Activated effector memory CD4-positive, alpha-beta T cell treated with Interleukin-2 at 50 U/mL for 16 hours (primary cell): ENCODE data around the gene SYNGR4.
"Not testable (repeated sequence)": the region's sequence is repeated elsewhere in the genome, so short reads cannot be mapped to it uniquely, and the experiment has no call there.

Experiments
- DNase-seq: peaks from one replicate; pipeline ENCODE4 v3.0.0-alpha.2; 2020

Gene SYNGR4, protein sequence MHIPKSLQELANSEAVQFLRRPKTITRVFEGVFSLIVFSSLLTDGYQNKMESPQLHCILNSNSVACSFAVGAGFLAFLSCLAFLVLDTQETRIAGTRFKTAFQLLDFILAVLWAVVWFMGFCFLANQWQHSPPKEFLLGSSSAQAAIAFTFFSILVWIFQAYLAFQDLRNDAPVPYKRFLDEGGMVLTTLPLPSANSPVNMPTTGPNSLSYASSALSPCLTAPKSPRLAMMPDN

DNA sequence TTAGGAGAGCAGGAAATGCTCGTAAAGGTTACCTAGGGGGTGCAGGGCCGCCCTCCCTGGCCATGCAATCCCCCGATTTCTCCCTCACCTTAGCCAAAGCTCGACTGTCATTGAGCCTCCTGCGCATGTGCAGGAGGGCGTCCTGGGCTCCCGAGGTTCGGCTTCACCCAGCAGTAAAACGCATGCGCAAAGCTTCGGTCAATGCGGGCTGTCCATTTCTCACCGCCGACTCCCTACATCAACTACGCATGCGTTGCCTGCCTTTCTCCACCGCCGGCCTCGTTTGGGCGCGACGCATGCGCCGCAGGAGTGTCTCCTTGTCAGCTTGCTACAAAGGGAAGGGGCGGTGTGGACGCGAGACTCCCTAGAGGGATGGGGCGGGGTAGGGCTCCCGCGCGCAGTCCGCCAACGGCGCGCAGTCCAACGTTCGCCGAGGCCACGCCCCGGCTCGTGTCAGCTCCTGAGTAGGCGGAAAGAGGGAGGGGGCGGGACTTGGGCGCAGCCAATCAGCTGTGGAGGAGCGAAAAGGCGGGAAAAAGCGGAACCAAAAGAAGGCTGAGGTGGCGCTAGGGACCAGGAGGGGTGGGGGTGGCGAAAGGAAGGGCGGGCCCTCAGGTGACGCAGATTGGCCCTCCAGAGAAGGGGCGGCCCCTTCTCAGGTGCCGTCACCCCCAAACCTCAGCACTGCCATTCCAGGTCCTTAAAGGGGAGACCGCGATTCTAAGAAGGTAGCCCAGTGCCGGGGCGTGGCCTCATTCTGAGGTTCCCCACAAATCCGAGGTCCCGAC, at the start of gene SYNGR4, which contains the start of gene TMEM143:
TSS of gene SYNGR4 (plus strand) at position 558 of the 788 bp plus-strand sequence. CDS start 1,476 bp downstream, outside the sequence.
TSS of gene TMEM143 (minus strand) at position 131 of the 788 bp plus-strand sequence. CDS start at position 111, 20 bp downstream.
- peak; percentile 98 for DNase-seq

- DNase-seq, result no peak
Observed at GRCh38 chr19:48315712-48316111, 48.5 kb upstream of the SYNGR4 start.

GRCh38 chr19:48317708-48317960, 46.5 kb upstream of the SYNGR4 start:
- not testable (repeated sequence) for DNase-seq

DNA sequence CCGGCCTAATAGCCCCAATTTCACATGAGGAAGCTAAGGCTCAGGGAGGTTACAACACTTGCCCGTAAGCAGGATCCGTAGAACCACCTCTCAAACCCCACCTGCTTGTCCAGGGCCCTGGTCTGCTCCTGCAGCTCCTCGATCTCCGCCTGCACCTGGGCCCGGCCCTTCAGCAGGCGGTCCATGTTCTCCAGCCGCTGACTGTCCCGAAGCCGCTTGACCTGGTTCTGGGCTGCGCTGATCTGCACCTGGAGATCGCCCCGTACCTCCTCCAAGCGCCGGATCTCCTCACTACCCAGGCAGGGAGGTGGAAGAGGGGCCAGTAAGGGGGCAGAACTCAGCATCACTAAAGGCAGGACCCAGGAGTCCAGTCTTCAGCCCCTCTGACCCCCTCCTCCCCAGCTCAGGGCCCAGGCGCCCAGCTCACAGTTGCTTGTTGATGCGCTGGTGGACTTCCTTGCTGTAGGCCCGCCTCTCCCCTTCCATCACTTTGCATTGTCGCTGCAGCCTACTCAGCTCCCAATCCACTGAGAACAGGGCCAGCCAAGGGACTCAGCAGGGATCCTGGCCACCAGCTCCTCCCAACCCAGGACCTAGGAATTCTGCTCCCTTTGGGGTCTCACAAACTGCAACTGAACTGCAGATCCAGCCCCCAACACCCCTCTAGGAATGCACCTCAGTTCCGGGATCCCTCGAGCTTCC, 45.7 kb upstream of the SYNGR4 start:
- no peak for DNase-seq

DNA sequence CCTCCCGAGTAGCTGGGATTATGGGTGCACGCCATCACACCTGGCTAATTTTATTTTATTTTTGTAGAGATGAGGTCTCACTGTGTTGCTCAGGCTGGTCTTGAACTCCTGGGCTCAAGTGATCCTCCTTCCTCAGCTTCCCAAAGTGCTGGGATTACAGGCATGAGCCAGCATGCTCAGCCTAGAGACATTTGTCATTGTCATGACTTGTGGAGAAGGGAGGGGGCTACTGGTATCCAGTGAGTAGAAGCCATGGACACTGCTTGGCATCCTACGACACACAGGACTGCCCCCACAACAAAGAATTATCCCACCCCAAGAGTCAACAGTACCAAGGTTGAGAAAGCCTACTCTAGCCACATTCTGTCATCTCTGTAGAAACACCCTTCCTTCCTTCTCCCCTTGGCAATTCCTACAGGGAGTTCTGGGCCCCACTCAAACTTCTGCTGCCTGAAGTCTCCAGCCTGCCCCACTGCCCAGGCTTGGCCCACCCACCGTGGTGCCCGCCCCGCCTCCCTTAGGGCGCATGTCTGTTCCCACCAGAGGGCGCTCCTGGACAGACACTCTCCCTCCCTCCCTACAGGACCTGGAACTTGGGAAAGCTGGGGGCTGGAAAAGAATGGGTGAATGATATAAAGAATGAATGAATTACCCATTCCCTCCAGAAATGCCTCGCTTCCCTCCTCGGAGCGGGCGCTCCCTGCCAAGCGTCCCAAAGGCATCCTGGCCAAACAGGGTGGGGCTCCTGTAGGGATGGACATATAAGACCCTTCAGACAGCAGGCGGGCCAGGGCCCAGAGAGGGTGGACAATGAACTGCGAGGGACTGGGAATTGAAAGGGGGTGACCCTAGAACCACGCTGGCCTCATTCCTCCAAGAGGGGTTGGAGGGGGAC, 44.3 kb upstream of the SYNGR4 start:
- peak; percentile 69 for DNase-seq

- peak; percentile 94 for DNase-seq
Observed at GRCh38 chr19:48321372-48321621, 42.9 kb upstream of the SYNGR4 start.

DNA sequence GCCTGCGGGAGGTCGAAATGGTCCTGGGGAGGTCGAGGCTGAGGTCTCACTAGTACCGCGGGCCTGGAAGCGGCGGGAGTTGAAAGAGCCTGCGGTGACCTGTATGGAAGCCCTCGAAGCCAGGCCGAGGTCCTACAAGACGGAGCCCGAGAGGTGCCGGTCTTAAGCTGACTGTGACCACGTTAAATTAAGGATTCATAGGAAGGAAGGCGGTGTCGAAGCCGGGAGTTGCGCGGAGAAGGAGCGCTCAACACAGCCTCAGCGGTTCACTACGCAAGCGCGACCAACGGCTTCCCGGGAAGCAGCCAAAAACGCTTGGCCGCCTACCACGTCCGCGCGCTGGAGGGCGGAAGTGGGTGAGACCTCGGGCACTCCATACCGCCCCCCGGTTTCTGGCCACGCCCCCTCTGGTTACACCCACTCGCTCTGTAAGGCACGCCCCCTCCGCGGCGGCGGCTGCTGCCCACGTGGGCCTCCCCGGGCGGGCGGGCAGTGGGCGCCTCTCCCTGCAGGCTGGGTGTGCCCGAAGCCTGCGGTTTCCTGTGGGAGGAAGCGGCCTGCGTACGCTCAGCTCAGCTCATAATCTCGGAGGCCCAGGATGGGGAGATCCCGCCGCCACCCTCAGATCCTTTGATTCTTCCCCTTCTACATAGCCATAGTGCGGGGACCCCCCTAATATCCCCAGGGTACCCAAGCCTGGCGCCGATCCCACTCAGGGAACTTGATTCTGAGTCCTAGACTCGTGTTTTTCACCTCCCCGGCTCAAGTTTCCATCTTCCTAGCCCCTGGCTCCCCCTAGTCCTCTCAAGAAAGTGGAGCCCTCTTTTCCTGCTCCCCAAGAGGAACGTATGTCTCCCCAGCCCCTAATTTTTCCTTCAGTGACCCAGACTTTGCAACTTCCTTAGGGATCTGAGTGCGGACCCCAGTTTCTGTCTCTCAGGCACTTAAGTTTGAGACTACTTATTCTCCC, 42.3 kb upstream of the SYNGR4 start:
- peak; percentile 99 for DNase-seq

- DNase-seq, result peak; percentile 86
Observed at GRCh38 chr19:48325265-48325910, 38.8 kb upstream of the SYNGR4 start, which contains the start of gene EMP3. Gene EMP3, plus strand, starts transcription at chr19:48325552. Its CDS starts 1,293 bp downstream, at chr19:48326845.

DNA sequence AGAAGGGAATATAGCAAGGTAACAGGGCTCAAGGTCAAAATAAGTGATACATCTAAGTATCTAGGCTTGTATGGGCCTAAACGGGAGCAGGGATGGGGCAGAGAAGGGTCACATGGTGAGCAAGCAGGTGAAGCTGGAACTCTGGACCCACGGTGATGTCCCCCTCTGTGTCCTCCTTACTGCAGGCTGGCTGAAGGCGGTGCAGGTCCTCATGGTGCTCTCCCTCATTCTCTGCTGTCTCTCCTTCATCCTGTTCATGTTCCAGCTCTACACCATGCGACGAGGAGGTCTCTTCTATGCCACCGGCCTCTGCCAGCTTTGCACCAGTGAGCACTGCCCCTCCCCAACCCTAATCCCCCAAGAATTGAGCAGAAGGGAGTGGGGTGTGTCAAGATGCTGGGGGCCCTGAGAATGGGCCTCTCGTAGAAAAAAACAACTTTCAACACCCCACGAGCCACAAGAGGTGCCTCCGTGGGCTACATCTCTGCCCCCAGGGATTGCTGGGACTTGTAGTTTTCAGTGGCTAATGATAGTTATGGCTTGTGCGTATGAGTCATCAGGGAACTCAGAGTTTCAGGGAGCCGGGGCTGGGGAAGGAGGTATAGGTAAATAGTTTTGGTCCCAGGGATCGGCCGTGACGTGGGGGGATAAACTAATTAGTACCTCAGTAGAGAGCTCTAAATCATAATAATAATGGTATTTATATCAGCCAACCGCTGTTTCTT, 34.8 kb upstream of the SYNGR4 start:
- DNase-seq, result peak; percentile 29

GRCh38 chr19:48330012-48330681, 34.0 kb upstream of the SYNGR4 start:
- peak; percentile 78 for DNase-seq

- DNase-seq, result no peak
Observed at GRCh38 chr19:48332351-48332661, 31.9 kb upstream of the SYNGR4 start.

DNA sequence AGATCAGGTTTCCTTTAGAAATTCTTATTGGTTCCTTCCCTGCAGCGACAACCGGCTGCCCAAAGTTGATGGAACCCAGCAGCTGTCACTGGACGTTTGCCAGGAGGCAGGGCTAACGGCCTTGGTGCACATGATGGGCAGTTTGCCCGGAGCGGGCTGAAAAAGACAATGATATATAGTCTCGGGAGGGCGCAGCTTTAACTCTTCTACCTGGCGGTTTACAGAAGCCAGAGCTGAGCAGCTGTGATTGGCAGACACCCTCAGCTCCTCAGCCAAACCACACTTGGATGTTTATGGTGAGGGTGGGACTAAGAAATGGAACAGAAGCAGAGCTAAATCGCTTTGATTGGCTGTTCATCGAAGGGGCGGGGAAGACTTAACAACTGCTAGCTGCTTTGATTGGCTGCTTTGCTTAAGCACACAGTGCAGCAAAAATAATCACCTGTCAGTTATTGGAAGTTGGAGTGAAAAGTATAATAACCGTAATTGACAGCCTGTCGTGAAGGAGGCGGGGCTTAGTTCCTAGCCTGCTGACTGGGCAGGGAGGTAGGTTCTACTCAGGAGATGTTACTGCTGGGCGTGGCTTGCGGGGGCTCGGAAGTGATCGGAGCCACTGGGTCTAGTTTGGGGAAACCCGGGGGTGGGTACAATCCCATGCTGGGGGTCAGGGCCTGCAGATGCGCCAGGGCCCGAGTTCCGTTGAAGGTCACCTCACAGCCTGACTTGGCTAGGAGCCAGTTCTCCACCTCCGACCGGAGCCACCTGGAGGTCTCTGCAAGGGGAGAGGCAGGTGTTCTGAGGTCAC, 31.3 kb upstream of the SYNGR4 start:
- peak; percentile 90 for DNase-seq

DNA sequence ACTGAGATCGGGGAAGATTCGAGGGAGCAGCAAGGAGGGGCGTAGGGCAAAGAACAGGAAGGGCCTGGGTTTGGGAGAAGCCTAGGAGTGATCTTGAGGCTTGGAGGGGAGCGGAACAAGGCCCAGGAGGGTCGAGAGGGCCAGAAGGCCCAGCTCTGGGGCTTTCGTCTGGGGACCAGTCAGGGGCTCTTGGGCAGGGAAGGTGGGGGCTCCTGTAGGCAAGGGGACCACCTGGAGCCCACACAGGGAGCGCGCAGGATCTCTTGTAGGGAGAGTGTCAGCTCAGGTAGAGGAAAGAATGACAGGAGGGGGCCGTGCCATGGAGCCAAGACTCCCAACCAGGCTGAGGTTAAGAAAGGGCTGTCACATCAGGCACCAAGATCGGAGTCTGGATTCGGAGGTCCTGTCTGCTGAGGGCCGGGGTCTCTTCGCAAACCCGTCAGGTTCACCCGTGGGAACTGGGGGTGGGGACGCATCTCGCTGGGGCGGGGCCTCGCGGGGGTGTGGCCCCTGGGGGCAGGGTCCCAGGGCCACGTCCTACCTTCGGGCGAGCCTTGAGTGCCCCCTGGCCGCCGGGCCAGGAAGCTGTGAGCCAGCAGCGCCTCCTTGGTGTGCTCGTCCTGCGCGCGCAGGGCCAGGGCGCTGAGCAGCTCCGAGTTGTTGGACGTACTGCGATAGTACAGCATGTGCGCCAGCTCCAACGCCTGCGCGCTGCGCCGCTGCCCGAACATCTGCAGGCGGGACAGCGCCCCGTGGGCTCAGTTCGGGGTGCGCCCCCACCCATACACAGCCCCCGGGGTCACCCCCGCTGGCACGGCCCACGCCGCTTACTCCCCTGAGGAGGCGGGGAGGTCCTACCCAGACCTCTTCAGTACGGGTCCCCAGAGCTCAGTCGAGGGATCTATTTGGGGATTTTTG, 30.4 kb upstream of the SYNGR4 start:
- DNase-seq, result peak; percentile 90

GRCh38 chr19:48338253-48338755, 25.9 kb upstream of the SYNGR4 start:
- DNase-seq, result no peak

GRCh38 chr19:48338802-48339503, 25.2 kb upstream of the SYNGR4 start:
- no peak for DNase-seq

DNA sequence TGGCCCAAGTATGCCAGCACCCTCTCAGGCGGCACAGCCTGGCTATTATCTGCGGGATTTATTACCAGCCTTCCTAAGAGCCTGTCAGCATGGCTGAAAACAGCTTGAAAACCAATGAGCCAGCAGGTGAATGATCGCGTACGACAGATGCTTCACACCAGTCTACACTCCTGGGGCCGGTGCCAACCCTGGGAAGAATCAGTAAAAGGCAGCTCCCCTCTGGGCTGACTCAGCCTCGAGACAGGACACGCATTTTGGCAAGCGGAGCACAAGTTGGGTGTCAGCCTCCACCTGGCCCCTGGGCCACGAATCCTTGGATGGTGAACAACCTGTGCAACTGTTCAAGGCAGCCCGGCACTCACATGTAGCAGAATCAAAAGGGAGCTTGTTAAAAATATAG, 23.2 kb upstream of the SYNGR4 start:
- DNase-seq, result no peak
